ENCODE results near the gene CLEC2A.
"Not testable (repeated sequence)": the region's sequence is repeated elsewhere in the genome, so short reads cannot be mapped to it uniquely, and the experiment has no call there.

Gene CLEC2A

GRCh38 chr12:9881988-9882387 is 50.2 kb downstream of the CLEC2A start:
- DNase-seq, result no peak

- DNase-seq, result no peak
Observed at GRCh38 chr12:9881246-9881645, 50.9 kb downstream of the CLEC2A start, which contains the start of gene KLRF2. TSS of gene KLRF2 (plus strand) at chr12:9881489. CDS start at chr12:9881596, 107 bp downstream.

GRCh38 chr12:9880532-9881078 is 51.6 kb downstream of the CLEC2A start:
- DNase-seq, result no peak

GRCh38 chr12:9876120-9876519 is 56.0 kb downstream of the CLEC2A start:
- DNase-seq, result not testable (repeated sequence)

GRCh38 chr12:9872742-9873141 is 59.4 kb downstream of the CLEC2A start:
- DNase-seq, result no peak

GRCh38 chr12:9872162-9872561 is 60.0 kb downstream of the CLEC2A start:
- no peak for DNase-seq

- DNase-seq, result no peak
Observed at GRCh38 chr12:9870286-9870866, 61.8 kb downstream of the CLEC2A start.

- DNase-seq, result no peak
Observed at GRCh38 chr12:9869307-9870161, 62.6 kb downstream of the CLEC2A start, which contains the start of gene CLEC2B. TSS of gene CLEC2B (minus strand) at chr12:9869354.

GRCh38 chr12:9868951-9869306 is 63.2 kb downstream of the CLEC2A start:
- DNase-seq, result no peak

- DNase-seq, result no peak
Observed at GRCh38 chr12:9868311-9868801, 63.8 kb downstream of the CLEC2A start.

GRCh38 chr12:9867531-9867930 is 64.6 kb downstream of the CLEC2A start:
- no peak for DNase-seq

- DNase-seq, result no peak
Observed at GRCh38 chr12:9866860-9867269, 65.3 kb downstream of the CLEC2A start.

GRCh38 chr12:9864913-9865675 is 67.1 kb downstream of the CLEC2A start:
- no peak for DNase-seq

All from nucleus accumbens (tissue), 56 donors.